MV-4-11 (cell line): ENCODE results near the gene DEFB123.

ENCODE experiments used
- DNase-seq: peaks from one replicate; lab custom pipeline; 2025; lab: John Stamatoyannopoulos, UW

The DEFB123 gene

GRCh38 chr20:31474097-31474436, 33.6 kb downstream of the DEFB123 start:
- peak; percentile 49 for DNase-seq

GRCh38 chr20:31474758-31475427, 34.5 kb downstream of the DEFB123 start, which contains the start of the genes DEFB124 and REM1:
Gene DEFB124, minus strand, starts transcription at chr20:31475127. Its CDS starts 2,114 bp downstream, at chr20:31473013.
Gene REM1, plus strand, starts transcription at chr20:31475288. Its CDS starts 1,158 bp downstream, at chr20:31476446.
- no peak for DNase-seq

DNA sequence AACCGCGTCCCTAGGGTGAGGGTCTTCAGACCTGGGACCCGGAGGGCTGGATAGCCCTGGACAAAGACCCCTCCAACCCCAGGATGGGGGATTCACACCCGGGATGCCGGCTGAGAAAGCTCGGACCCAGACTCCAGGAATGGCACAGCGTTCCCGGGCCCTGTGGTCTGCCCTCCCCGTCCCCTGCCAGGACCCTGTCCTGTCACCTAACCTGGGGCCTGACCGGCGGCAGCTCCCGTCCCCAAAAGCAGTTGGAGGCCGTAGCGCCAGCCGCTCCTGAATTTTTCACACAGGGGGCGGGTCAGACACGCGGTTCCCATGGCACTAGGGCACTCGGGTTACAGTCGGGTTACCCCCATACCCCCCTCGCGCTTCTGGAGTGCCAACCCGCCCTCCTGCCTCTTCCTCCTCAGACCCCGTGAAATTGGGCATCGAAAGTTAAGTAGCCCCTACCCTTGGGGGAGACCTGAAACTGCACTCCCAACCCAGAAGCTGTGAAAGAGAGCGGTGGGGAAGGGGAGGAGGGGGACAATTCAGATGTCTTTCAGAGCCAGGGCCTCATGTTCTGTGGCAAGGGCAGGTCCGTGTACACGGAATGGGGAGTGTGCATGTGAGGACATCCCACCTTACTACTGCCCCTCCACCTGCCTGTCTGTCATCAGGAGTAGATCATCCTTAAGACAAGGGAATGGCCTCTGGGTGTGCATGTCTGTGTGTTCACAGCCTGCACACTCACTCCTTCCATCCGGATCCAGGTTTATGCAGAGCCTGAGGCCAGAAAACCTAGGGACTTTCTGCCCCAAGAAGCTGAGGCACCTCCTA, 35.3 kb downstream of the DEFB123 start:
- DNase-seq = no peak

DNA sequence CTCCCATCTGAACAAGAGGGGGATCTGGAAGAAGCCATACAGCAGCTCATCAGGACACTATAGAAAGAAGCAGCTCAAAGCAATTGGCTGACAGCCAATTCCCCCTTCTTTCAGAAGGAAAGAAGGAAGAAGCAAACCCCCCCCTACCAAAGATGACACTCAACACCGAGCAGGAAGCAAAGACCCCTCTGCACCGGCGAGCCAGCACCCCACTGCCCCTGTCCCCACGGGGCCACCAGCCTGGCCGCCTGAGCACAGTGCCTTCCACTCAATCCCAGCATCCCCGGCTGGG, 35.8 kb downstream of the DEFB123 start:
- no peak for DNase-seq

GRCh38 chr20:31476643-31477215, 36.3 kb downstream of the DEFB123 start:
- no peak for DNase-seq

DNA sequence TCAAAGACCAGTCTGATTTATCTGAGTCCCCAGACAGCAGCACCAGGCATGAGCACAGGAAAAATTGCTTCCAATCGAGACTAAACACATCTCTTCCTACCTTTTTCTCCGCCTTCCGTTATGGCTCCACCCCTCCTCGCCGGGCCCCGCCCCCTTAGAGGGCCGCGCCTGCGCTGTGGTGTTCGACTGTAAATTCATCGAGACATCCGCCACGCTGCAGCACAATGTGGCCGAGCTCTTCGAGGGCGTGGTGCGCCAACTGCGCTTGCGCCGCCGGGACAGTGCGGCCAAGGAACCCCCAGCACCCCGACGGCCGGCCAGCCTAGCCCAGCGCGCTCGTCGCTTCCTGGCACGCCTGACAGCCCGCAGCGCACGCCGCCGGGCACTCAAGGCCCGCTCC, 43.6 kb downstream of the DEFB123 start:
- no peak for DNase-seq

- no peak for DNase-seq
Measured at GRCh38 chr20:31485450-31486339, 45.3 kb downstream of the DEFB123 start.

GRCh38 chr20:31488115-31488514, 47.7 kb downstream of the DEFB123 start:
- DNase-seq = no peak

DNA sequence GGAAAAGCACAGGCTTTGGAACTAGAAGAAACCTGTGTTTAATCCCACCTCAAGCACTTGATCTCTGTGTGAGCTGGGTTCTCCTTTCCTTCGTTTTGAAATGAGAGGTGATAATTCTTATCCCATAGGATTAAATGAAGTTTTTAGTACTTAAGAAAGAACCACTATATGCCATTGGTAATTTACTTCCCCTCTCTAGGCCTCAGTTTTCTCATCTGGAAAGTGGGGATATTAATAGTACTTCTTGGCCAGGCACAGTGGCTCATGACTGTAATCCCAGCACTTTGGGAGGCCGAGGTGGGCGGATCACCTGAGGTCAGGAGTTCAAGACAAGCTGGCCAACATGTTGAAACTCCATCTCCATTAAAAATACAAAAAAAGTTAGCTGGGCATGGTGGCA, 48.7 kb downstream of the DEFB123 start:
- DNase-seq = no peak

DNA sequence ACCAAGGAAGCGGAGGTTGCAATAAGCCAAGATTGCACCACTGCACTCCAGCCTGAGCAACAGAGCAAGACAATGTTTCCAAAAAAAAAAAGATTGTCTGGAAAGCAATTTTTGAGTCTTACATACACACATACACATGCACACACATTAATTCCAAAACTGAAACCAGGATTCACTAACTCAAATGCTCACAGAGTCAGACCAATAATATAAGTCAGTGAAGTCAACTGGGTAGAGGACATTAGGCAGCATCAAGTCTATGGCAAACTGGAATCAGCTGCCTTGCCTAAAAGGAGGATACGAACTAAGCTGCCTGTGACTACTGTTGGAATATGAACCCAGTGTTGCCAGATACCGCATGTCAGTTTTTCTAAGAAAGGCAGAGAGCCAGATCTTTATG, 50.3 kb downstream of the DEFB123 start:
- no peak for DNase-seq

GRCh38 chr20:31494131-31494530, 53.7 kb downstream of the DEFB123 start:
- peak; percentile 56 for DNase-seq

GRCh38 chr20:31496761-31497295, 56.4 kb downstream of the DEFB123 start:
- DNase-seq = no peak

DNA sequence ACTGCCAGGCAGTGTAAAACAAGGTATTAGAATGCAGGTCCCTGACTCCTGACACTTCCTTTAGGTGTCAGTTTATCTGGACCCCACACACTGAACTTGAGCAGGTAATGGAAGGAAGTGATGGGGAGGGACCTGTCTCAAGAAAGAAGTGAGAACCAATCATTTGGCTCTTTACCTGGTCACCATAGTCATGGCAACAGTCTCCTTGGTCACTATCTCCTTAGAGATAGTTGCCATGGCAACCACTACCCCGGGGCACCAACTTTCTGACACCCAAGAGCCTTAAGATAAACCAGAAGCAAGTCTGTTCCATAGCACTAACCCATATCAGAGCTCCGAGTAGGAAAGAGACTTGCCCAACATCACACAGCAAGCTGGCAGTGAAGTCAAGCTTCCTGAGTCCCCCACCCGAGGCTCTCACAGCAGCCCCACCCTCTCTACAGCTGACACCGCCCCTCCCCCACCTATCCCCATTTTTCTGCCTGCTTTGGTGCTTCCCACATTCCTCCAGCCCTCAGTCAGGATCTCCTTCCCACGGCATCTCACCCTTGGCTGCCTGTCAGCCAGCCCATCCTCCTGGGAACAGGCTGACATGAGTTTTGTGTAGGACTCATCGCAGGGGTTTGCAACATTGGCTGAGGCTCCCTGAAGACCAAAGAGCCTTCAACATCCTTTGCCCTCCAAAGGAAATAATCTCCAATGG, 57.6 kb downstream of the DEFB123 start:
- DNase-seq = no peak
